WTC11 (cell line): Measurements from ENCODE around the gene LNX1. TPM values are rescaled to one million over a fixed set of nuclear protein-coding genes. Genes with fewer than 3 reads are reported as not detected.

ENCODE experiments used
- ATAC-seq: fragments of 200-7000 bp; cut with Tn5 transposase; 2 replicates; pipeline ENCODE4 v1.10.0; 2021; ENCODE audit warnings: mild to moderate bottlenecking, moderate library complexity
- CTCF ChIA-PET: fragments of 300-600 bp; sonication (Branson Sonifier 250); formaldehyde crosslinking; loops from one replicate; lab custom pipeline; 2021; ENCODE audit warnings: antibody characterized with exemption; lab: Charles Lee
- POLR2A ChIA-PET: fragments of 350-600 bp; sonication (Branson Sonifier 250); formaldehyde crosslinking; loops from one replicate; lab custom pipeline; 2021; ENCODE audit warnings: antibody characterized with exemption; lab: Charles Lee
- DNase-seq: peaks from one replicate; pipeline ENCODE4 v3.0.0; 2021; ENCODE audit warnings: low spot score
- H3K27ac Mint-ChIP-seq: 2 replicates; pipeline ENCODE4 v1.8.0; 2021; ENCODE audit warnings: mixed read lengths
- H3K27me3 Mint-ChIP-seq: 2 replicates; pipeline ENCODE4 v1.8.0; 2021; ENCODE audit warnings: low read depth, mild to moderate bottlenecking, moderate library complexity, mixed read lengths
- H3K36me3 Mint-ChIP-seq: 2 replicates; pipeline ENCODE4 v1.8.0; 2021; ENCODE audit warnings: mixed read lengths
- H3K4me1 Mint-ChIP-seq: 2 replicates; pipeline ENCODE4 v1.8.0; 2022; ENCODE audit warnings: mixed read lengths
- H3K4me3 Mint-ChIP-seq: 2 replicates; pipeline ENCODE4 v1.8.0; 2021; ENCODE audit warnings: mild to moderate bottlenecking, moderate library complexity, mixed read lengths
- H3K9me3 Mint-ChIP-seq: 2 replicates; pipeline ENCODE4 v1.8.0; 2021; ENCODE audit warnings: mixed read lengths
- ATF1 ChIP-seq: sonication (generic); formaldehyde crosslinking; IDR thresholded peaks from 2 replicates; pipeline ENCODE4 v1.8.1; 2023; ENCODE audit warnings: mild to moderate bottlenecking, moderate library complexity, missing genetic modification reagents
- ESRRA ChIP-seq: sonication (generic); formaldehyde crosslinking; IDR thresholded peaks from 2 replicates; pipeline ENCODE4 v1.8.1; 2022; ENCODE audit warnings: mild to moderate bottlenecking, missing genetic modification reagents, borderline replicate concordance
- GRHL2 ChIP-seq: fragments of 250-450 bp; sonication (Bioruptor Pico); IDR thresholded peaks from 2 replicates; pipeline ENCODE4 v1.8.0; 2022; ENCODE audit warnings: mild to moderate bottlenecking, moderate library complexity; ENCODE audit not compliant: insufficient replicate concordance, severe bottlenecking
- GTF2I ChIP-seq: fragments of 250-450 bp; sonication (Bioruptor Pico); conservative IDR thresholded peaks from 2 replicates; pipeline ENCODE4 v1.4.0; 2021; ENCODE audit warnings: mild to moderate bottlenecking
- JAZF1 ChIP-seq: fragments of 250-450 bp; sonication (Bioruptor Pico); IDR thresholded peaks from 2 replicates; pipeline ENCODE4 v1.9.0; 2021; ENCODE audit warnings: moderate library complexity, mild to moderate bottlenecking, inconsistent platforms
- KAT7 ChIP-seq: sonication (generic); formaldehyde crosslinking; IDR thresholded peaks from 2 replicates; pipeline ENCODE4 v1.8.1; 2023; ENCODE audit warnings: missing genetic modification reagents, mild to moderate bottlenecking, borderline replicate concordance
- MXD4 ChIP-seq: fragments of 250-450 bp; sonication (Bioruptor Pico); IDR thresholded peaks from 2 replicates; pipeline ENCODE4 v1.8.0; 2021; ENCODE audit warnings: mild to moderate bottlenecking, moderate library complexity, borderline replicate concordance
- NFATC4 ChIP-seq: fragments of 250-450 bp; sonication (Bioruptor Pico); IDR thresholded peaks from 2 replicates; pipeline ENCODE4 v1.9.0; 2021; ENCODE audit warnings: mild to moderate bottlenecking
- NFE2L1 ChIP-seq: sonication (generic); formaldehyde crosslinking; IDR thresholded peaks from 2 replicates; pipeline ENCODE4 v1.8.1; 2023; ENCODE audit warnings: missing genetic modification reagents
- NFYB ChIP-seq: sonication (generic); formaldehyde crosslinking; conservative IDR thresholded peaks from 2 replicates; pipeline ENCODE4 v1.8.0; 2022; ENCODE audit warnings: low read depth, missing genetic modification reagents
- NR1H2 ChIP-seq: sonication (generic); formaldehyde crosslinking; IDR thresholded peaks from 2 replicates; pipeline ENCODE4 v1.9.0; 2021; ENCODE audit warnings: mild to moderate bottlenecking, moderate library complexity, missing genetic modification reagents
- NR2C2 ChIP-seq: sonication (generic); formaldehyde crosslinking; IDR thresholded peaks from 2 replicates; pipeline ENCODE4 v1.8.0; 2022; ENCODE audit warnings: mild to moderate bottlenecking, missing genetic modification reagents
- NR3C1 ChIP-seq: sonication (generic); formaldehyde crosslinking; conservative IDR thresholded peaks from 2 replicates; pipeline ENCODE4 v1.8.1; 2023; ENCODE audit warnings: low read depth, mild to moderate bottlenecking, missing genetic modification reagents
- RORB ChIP-seq: fragments of 250-450 bp; sonication (Bioruptor Pico); IDR thresholded peaks from 2 replicates; pipeline ENCODE4 v1.9.0; 2021; ENCODE audit warnings: mild to moderate bottlenecking
- TCF7 ChIP-seq: sonication (generic); formaldehyde crosslinking; IDR thresholded peaks from 2 replicates; pipeline ENCODE4 v1.8.0; 2022; ENCODE audit warnings: mild to moderate bottlenecking, low read depth, missing genetic modification reagents, moderate library complexity
- ZNF138 ChIP-seq: sonication (generic); formaldehyde crosslinking; conservative IDR thresholded peaks from 2 replicates; pipeline ENCODE4 v1.8.1; 2022; ENCODE audit warnings: mild to moderate bottlenecking, moderate library complexity, missing genetic modification reagents
- ZNF263 ChIP-seq: sonication (generic); formaldehyde crosslinking; IDR thresholded peaks from 2 replicates; pipeline ENCODE4 v1.8.1; 2022; ENCODE audit warnings: low read depth, mild to moderate bottlenecking, moderate library complexity, missing genetic modification reagents
- ZNF423 ChIP-seq: fragments of 250-450 bp; sonication (Bioruptor Pico); IDR thresholded peaks from 2 replicates; pipeline ENCODE4 v2.1.2; 2022; ENCODE audit warnings: mild to moderate bottlenecking, moderate library complexity
- total RNA-seq: library from RNA; stranded (reverse); gene quantifications from 3 replicates; pipeline ENCODE4 v1.2.3, GENCODE V29; 2021
- TF ChIP-seq, protein P1 (sequence below): sonication (generic); formaldehyde crosslinking; IDR thresholded peaks from 2 replicates; pipeline ENCODE4 v1.8.1; 2022; ENCODE audit warnings: mild to moderate bottlenecking, missing genetic modification reagents, moderate library complexity, borderline replicate concordance
- TF ChIP-seq, protein P2 (sequence below): sonication (generic); formaldehyde crosslinking; IDR thresholded peaks from 2 replicates; pipeline ENCODE4 v1.8.1; 2022; ENCODE audit warnings: low read depth, mild to moderate bottlenecking, moderate library complexity, missing genetic modification reagents, borderline replicate concordance
- TF ChIP-seq, protein P3 (sequence below): sonication (generic); formaldehyde crosslinking; IDR thresholded peaks from 2 replicates; pipeline ENCODE4 v1.8.0; 2022; ENCODE audit warnings: mild to moderate bottlenecking, missing genetic modification reagents
- TF ChIP-seq, protein P4 (sequence below): fragments of 250-450 bp; sonication (Bioruptor Pico); IDR thresholded peaks from 2 replicates; pipeline ENCODE4 v1.9.0; 2021; ENCODE audit warnings: mild to moderate bottlenecking
- TF ChIP-seq, protein P5 (sequence below): fragments of 250-450 bp; sonication (Bioruptor Pico); IDR thresholded peaks from 2 replicates; pipeline ENCODE4 v1.9.0; 2021; ENCODE audit warnings: moderate library complexity, mild to moderate bottlenecking, inconsistent platforms, borderline replicate concordance
- TF ChIP-seq, protein P6 (sequence below): sonication (generic); formaldehyde crosslinking; IDR thresholded peaks from 2 replicates; pipeline ENCODE4 v1.8.1; 2023; ENCODE audit warnings: mild to moderate bottlenecking, missing genetic modification reagents, moderate library complexity
- TF ChIP-seq, protein P7 (sequence below): sonication (generic); formaldehyde crosslinking; IDR thresholded peaks from 2 replicates; pipeline ENCODE4 v1.8.1; 2022; ENCODE audit warnings: low read depth, missing genetic modification reagents, borderline replicate concordance

LNX1 gene
- total RNA-seq, 1 experiment from 2014 or later = 5.9 TPM

DNA sequence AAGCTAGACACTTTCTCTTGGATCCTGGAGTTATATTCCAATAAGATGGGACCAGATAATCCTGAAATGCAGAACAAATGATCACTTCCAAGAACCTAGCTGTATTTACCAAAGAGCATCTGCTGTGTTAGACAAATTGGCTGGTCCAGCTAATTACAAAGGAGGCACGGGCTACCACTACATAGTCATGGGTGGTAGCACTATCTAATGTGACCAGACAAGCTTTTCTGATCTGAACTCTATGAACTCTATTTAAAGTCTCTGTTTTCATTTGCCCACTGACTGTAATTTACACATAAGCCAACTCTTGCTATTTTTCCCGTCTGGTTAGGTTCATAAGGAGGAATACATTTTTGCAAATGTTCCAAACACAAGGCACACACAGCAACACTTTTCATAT lies 34.6 kb downstream of the LNX1 start:
- no peak overlapping the region for H3K27ac Mint-ChIP-seq
- TF ChIP-seq MXD4 = no peak
- TF ChIP-seq NR3C1 (CRISPR knock-in tag) = no peak
- no peak for TF ChIP-seq JAZF1 (CRISPR knock-in tag)
- TF ChIP-seq, protein P1, sequence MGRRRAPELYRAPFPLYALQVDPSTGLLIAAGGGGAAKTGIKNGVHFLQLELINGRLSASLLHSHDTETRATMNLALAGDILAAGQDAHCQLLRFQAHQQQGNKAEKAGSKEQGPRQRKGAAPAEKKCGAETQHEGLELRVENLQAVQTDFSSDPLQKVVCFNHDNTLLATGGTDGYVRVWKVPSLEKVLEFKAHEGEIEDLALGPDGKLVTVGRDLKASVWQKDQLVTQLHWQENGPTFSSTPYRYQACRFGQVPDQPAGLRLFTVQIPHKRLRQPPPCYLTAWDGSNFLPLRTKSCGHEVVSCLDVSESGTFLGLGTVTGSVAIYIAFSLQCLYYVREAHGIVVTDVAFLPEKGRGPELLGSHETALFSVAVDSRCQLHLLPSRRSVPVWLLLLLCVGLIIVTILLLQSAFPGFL (CRISPR knock-in tag) = no peak
- TF ChIP-seq NR2C2 (CRISPR knock-in tag) = no peak
- no peak for TF ChIP-seq NFE2L1 (CRISPR knock-in tag)
- TF ChIP-seq NFATC4 = no peak
- TF ChIP-seq GTF2I = no peak
- TF ChIP-seq KAT7 (CRISPR knock-in tag) = no peak
- TF ChIP-seq, protein P2, sequence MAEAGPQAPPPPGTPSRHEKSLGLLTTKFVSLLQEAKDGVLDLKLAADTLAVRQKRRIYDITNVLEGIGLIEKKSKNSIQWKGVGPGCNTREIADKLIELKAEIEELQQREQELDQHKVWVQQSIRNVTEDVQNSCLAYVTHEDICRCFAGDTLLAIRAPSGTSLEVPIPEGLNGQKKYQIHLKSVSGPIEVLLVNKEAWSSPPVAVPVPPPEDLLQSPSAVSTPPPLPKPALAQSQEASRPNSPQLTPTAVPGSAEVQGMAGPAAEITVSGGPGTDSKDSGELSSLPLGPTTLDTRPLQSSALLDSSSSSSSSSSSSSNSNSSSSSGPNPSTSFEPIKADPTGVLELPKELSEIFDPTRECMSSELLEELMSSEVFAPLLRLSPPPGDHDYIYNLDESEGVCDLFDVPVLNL (CRISPR knock-in tag) = no peak
- TF ChIP-seq RORB = no peak
- no peak for TF ChIP-seq ZNF263
- TF ChIP-seq, protein P3, sequence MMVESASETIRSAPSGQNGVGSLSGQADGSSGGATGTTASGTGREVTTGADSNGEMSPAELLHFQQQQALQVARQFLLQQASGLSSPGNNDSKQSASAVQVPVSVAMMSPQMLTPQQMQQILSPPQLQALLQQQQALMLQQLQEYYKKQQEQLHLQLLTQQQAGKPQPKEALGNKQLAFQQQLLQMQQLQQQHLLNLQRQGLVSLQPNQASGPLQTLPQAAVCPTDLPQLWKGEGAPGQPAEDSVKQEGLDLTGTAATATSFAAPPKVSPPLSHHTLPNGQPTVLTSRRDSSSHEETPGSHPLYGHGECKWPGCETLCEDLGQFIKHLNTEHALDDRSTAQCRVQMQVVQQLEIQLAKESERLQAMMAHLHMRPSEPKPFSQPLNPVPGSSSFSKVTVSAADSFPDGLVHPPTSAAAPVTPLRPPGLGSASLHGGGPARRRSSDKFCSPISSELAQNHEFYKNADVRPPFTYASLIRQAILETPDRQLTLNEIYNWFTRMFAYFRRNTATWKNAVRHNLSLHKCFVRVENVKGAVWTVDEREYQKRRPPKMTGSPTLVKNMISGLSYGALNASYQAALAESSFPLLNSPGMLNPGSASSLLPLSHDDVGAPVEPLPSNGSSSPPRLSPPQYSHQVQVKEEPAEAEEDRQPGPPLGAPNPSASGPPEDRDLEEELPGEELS (CRISPR knock-in tag) = no peak
- TF ChIP-seq ZNF423 (CRISPR knock-in tag) = no peak
- TF ChIP-seq NR1H2 = no peak
- DNase-seq (no peak), ATAC-seq (no peak)
- no peaks in the 10 kb centered on the region for H3K9me3 Mint-ChIP-seq
- ChIA-PET POLR2A (no interaction called here), CTCF (interaction anchor here (1.5 kb wide), 1 partner anchor 150 kb away, joined by 4 read pairs; no protein-coding TSS in a partner anchor)
- peaks cover 22% of the 10 kb centered on the region for H3K4me1 Mint-ChIP-seq
- H3K4me3 Mint-ChIP-seq = no peak overlapping the region
- H3K36me3 Mint-ChIP-seq = no peaks in the 10 kb centered on the region
- no peaks in the 10 kb centered on the region for H3K27me3 Mint-ChIP-seq

DNA sequence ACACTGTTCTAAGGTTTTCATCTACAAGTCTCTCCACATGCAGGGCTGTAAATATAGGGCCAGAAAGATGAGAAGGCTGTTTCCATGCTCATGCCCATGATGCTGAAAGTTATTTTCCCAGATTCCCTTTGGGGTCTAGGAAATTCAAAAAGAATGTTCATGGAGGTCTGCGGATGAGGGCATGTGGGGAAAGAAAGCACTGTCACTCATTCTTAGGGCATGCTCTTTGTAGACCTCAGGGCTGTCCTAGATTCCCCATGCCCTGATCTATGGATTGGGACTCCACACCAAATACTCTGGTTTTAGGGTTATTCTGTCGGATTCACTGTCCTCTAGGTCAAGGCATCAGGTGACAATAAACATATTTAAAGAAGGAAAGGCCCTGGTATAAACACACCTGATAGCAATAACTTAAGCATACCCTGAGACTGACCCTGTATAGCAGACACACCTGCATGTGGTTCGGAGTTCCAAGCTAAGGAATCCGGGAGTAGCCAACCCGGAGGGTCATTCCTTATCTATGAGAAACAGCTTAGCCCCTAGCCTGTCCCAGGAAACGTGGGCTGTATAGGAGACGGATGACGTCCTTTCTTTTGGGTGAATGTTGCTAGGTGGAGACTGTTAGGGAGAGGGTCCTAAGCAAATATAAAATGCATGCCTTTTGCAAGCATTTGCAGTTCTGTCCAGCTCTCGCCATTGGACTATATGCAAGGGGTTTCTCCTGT lies 37.6 kb downstream of the LNX1 start:
- H3K9me3 Mint-ChIP-seq = peaks cover 5% of the 10 kb centered on the region
- POLR2A ChIA-PET = no interaction called here
- no peaks in the 10 kb centered on the region for H3K27me3 Mint-ChIP-seq
- peaks cover 21% of the 10 kb centered on the region for H3K4me1 Mint-ChIP-seq
- ATAC-seq = no peak
- CTCF ChIA-PET = no interaction called here
- DNase-seq = no peak
- H3K27ac Mint-ChIP-seq = no peak overlapping the region
- no peaks in the 10 kb centered on the region for H3K36me3 Mint-ChIP-seq
- no peak overlapping the region for H3K4me3 Mint-ChIP-seq
- TF ChIP-seq ESRRA (CRISPR knock-in tag) (no peak), RORB (no peak), TCF7 (CRISPR knock-in tag) (no peak), GRHL2 (no peak), ATF1 (CRISPR knock-in tag) (no peak), NFYB (no peak), ZNF138 (CRISPR knock-in tag) (no peak)
- TF ChIP-seq, protein P1 (CRISPR knock-in tag) = no peak
- TF ChIP-seq, protein P4, sequence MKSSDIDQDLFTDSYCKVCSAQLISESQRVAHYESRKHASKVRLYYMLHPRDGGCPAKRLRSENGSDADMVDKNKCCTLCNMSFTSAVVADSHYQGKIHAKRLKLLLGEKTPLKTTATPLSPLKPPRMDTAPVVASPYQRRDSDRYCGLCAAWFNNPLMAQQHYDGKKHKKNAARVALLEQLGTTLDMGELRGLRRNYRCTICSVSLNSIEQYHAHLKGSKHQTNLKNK (CRISPR knock-in tag) = no peak
- TF ChIP-seq, protein P2 (CRISPR knock-in tag) = no peak
- TF ChIP-seq, protein P5, sequence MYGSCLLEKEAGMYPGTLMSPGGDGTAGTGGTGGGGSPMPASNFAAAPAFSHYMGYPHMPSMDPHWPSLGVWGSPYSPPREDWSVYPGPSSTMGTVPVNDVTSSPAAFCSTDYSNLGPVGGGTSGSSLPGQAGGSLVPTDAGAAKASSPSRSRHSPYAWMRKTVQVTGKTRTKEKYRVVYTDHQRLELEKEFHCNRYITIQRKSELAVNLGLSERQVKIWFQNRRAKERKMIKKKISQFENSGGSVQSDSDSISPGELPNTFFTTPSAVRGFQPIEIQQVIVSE (CRISPR knock-in tag) = no peak
- TF ChIP-seq, protein P6, sequence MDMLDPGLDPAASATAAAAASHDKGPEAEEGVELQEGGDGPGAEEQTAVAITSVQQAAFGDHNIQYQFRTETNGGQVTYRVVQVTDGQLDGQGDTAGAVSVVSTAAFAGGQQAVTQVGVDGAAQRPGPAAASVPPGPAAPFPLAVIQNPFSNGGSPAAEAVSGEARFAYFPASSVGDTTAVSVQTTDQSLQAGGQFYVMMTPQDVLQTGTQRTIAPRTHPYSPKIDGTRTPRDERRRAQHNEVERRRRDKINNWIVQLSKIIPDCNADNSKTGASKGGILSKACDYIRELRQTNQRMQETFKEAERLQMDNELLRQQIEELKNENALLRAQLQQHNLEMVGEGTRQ (CRISPR knock-in tag) = no peak
- TF ChIP-seq, protein P7, sequence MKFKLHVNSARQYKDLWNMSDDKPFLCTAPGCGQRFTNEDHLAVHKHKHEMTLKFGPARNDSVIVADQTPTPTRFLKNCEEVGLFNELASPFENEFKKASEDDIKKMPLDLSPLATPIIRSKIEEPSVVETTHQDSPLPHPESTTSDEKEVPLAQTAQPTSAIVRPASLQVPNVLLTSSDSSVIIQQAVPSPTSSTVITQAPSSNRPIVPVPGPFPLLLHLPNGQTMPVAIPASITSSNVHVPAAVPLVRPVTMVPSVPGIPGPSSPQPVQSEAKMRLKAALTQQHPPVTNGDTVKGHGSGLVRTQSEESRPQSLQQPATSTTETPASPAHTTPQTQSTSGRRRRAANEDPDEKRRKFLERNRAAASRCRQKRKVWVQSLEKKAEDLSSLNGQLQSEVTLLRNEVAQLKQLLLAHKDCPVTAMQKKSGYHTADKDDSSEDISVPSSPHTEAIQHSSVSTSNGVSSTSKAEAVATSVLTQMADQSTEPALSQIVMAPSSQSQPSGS (CRISPR knock-in tag) = no peak
